Suprapubic skin (tissue), 4 donors: ENCODE measurements around the gene KAT5. TPM values are rescaled to one million over a fixed set of nuclear protein-coding genes. Genes with fewer than 3 reads are reported as not detected.
A peak's percentile ranks its signal among the peaks of the same experiment; 100 is the strongest.

Experiments used
- DNase-seq, 2 donors: peaks; one replicate each; pipeline ENCODE4 v3.0.0-alpha.2; 2019; ENCODE audit warnings: low spot score in 2 of 2
- H3K27ac ChIP-seq: fragments of 200-600 bp; sonication (generic); one replicate; pipeline ENCODE4 v1.5.1; 2019
- H3K27me3 ChIP-seq: fragments of 200-600 bp; sonication (generic); one replicate; pipeline ENCODE4 v1.5.1; 2019
- H3K36me3 ChIP-seq: fragments of 200-600 bp; sonication (generic); one replicate; pipeline ENCODE4 v1.5.1; 2019
- H3K4me1 ChIP-seq: fragments of 200-600 bp; sonication (generic); one replicate; pipeline ENCODE4 v1.5.1; 2019
- H3K4me3 ChIP-seq: fragments of 200-600 bp; sonication (generic); one replicate; pipeline ENCODE4 v1.5.1; 2019; ENCODE audit warnings: mild to moderate bottlenecking
- H3K9me3 ChIP-seq: fragments of 200-600 bp; sonication (generic); one replicate; pipeline ENCODE4 v1.5.1; 2019
- CTCF ChIP-seq, 2 donors: fragments of 200-600 bp in 1 of 2; fragments of 450-650 bp in 1 of 2; sonication (generic) in 1 of 2; IDR thresholded peaks; one replicate each; pipeline ENCODE4 v1.5.1; 2016 to 2019; ENCODE audit warnings: antibody characterized with exemption in 2 of 2, mild to moderate bottlenecking in 1 of 2, moderate library complexity in 1 of 2
- EP300 ChIP-seq: sonication (generic); formaldehyde crosslinking; IDR thresholded peaks from one replicate; pipeline ENCODE4 v1.6.1; 2017; ENCODE audit warnings: antibody characterized with exemption
- POLR2A ChIP-seq, 2 donors: fragments of 450-650 bp; IDR thresholded peaks; one replicate each; pipeline ENCODE4 v1.6.1; 2017; ENCODE audit warnings: antibody characterized with exemption in 2 of 2, mild to moderate bottlenecking in 2 of 2, moderate library complexity in 2 of 2
- POLR2AphosphoS5 ChIP-seq, 3 donors: sonication (generic); formaldehyde crosslinking; IDR thresholded peaks; one replicate each; pipeline ENCODE4 v1.6.1; 2017; ENCODE audit warnings: antibody characterized with exemption in 3 of 3
- WGBS: methylation state at CpG from one replicate; pipeline ENCODE4 v1.1.5; 2018; 5-methylcytosine and 5-hydroxymethylcytosine counted together
- total RNA-seq, 4 donors: library from RNA; depleted of rRNA; stranded (reverse); fragments of >200 nt; gene quantifications; one replicate each; pipeline ENCODE4 v1.1.0, GENCODE V29; 2016

KAT5 gene
- total RNA-seq, 4 donors from 2014 or later = 69.8 to 103 (median 77.5) TPM

DNA sequence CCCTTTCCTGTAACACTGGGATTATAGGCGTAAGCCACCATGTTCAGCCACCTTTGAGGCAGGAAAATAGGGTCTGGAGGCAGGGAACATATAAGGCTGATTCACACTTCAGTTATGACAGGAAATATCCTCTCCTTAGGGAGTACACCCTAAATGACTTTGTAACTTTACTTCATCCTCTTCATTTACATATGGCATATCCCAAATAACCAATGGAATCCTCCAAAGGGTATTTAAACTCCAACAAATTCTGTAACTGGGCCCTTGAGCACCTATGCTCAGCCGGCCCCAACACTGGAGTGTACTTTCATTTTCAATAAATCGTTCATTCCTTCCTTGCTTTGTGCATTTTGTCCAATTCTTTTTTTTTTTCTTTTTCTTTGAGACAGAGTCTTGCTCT lies 1.6 kb upstream of the KAT5 start:
- no peak overlapping the region for H3K4me3 ChIP-seq
- TF ChIP-seq POLR2A (IDR thresholded peaks at IDR 0.05) (no peak), EP300 (no peak), POLR2AphosphoS5 (IDR thresholded peaks at IDR 0.05) (no peak), CTCF (IDR thresholded peaks at IDR 0.05) (no peak)
- no peaks in the 10 kb centered on the region for H3K9me3 ChIP-seq
- WGBS = 72% methylated on average over 3 of the region's 3 CpGs
- no peak for DNase-seq
- peaks cover 22% of the 10 kb centered on the region for H3K36me3 ChIP-seq
- H3K27ac ChIP-seq = no peak overlapping the region
- H3K27me3 ChIP-seq = no peaks in the 10 kb centered on the region
- peaks cover 23% of the 10 kb centered on the region for H3K4me1 ChIP-seq

GRCh38 chr11:65712633-65713076 lies 603 bp downstream of the KAT5 start:
- no peak for DNase-seq
- peaks cover 45% of the 10 kb centered on the region for H3K36me3 ChIP-seq
- H3K4me1 ChIP-seq = peaks cover 19% of the 10 kb centered on the region
- H3K27ac ChIP-seq = peak overlapping the region; percentile 98
- no peak for TF ChIP-seq CTCF (IDR thresholded peaks at IDR 0.05)
- no peak for TF ChIP-seq POLR2AphosphoS5 (IDR thresholded peaks at IDR 0.05)
- TF ChIP-seq EP300 = no peak
- no peak for TF ChIP-seq POLR2A (IDR thresholded peaks at IDR 0.05)
- H3K9me3 ChIP-seq = no peaks in the 10 kb centered on the region
- H3K27me3 ChIP-seq = no peaks in the 10 kb centered on the region
- peak overlapping the region; percentile 67 for H3K4me3 ChIP-seq
- 28% methylated on average over 8 of the region's 11 CpGs for WGBS

DNA sequence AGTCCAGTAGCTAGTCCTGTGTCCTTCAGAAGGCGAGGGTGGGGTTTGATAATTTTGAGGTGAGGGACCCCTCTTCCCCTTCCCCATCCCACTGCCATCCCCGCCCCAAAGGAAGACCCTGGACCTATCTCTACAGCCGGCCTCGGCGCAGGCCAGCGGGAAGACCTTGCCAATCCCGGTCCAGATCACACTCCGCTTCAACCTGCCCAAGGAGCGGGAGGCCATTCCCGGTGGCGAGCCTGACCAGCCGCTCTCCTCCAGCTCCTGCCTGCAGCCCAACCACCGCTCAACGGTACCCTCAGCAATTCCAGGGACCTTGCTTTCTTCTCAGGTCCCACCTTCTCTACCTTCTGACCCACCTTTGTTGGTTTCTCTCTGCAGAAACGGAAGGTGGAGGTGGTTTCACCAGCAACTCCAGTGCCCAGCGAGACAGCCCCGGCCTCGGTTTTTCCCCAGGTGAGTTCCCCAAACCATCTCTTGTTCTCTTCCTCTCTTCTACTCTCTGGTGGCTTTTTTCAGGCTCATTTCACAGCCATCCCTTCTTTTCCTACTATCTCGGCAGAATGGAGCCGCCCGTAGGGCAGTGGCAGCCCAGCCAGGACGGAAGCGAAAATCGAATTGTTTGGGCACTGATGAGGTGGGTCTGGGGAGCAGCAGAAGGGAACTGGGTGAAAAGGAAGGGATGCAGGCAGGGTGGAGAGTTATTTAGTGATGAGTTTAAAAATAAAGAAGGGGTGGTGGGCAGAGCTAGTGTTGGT lies 1.3 kb downstream of the KAT5 start:
- no peak for DNase-seq
- H3K27ac ChIP-seq = no peak overlapping the region
- H3K4me3 ChIP-seq = no peak overlapping the region
- no peaks in the 10 kb centered on the region for H3K9me3 ChIP-seq
- H3K27me3 ChIP-seq = no peaks in the 10 kb centered on the region
- peaks cover 21% of the 10 kb centered on the region for H3K4me1 ChIP-seq
- WGBS = 92% methylated on average over 24 of the region's 24 CpGs
- peaks cover 52% of the 10 kb centered on the region for H3K36me3 ChIP-seq
- TF ChIP-seq POLR2AphosphoS5 (IDR thresholded peaks at IDR 0.05) (no peak), CTCF (IDR thresholded peaks at IDR 0.05) (no peak), EP300 (no peak), POLR2A (IDR thresholded peaks at IDR 0.05) (no peak)

GRCh38 chr11:65714433-65714832 lies 2.4 kb downstream of the KAT5 start:
- no peak overlapping the region for H3K27ac ChIP-seq
- WGBS = 92% methylated on average over 16 of the region's 16 CpGs
- no peak for TF ChIP-seq EP300

DNA sequence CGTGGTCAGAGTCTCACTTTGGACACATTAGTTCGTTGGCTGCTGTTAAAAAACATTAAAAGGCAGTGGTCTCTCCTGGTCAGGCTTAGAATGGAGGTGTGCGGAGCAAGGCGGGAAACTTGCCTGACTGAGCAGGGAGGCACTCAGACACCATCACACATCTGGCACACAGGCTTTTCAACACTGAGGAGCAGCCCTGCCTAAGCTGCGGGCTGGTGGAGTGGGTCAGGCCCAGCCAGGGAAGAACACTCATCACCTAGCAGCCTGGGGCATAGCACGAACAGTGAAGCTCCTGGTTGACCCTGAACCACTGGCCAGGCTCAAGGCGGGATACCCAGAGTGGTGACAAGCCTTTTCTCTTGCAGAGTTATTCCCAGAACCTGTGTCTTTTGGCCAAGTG lies 4.2 kb downstream of the KAT5 start:
- H3K36me3 ChIP-seq = peaks cover 61% of the 10 kb centered on the region
- no peaks in the 10 kb centered on the region for H3K9me3 ChIP-seq
- H3K4me1 ChIP-seq = peaks cover 31% of the 10 kb centered on the region
- peak in 1 of 2 donors; percentile 48 for DNase-seq
- H3K27me3 ChIP-seq = no peaks in the 10 kb centered on the region
- no peak overlapping the region for H3K4me3 ChIP-seq
- no peak overlapping the region for H3K27ac ChIP-seq
- TF ChIP-seq EP300 (no peak), POLR2AphosphoS5 (IDR thresholded peaks at IDR 0.05) (no peak)
- WGBS = 75% methylated on average over 6 of the region's 7 CpGs

More at GRCh38 chr11:65714433-65714832, 2.4 kb downstream of the KAT5 start:
- Histone ChIP-seq H3K27me3 (no peaks in the 10 kb centered on the region), H3K4me3 (no peak overlapping the region), H3K9me3 (no peaks in the 10 kb centered on the region), H3K4me1 (peaks cover 31% of the 10 kb centered on the region), H3K36me3 (peaks cover 61% of the 10 kb centered on the region)
- DNase-seq = peak in 1 of 2 donors; percentile 59

DNA sequence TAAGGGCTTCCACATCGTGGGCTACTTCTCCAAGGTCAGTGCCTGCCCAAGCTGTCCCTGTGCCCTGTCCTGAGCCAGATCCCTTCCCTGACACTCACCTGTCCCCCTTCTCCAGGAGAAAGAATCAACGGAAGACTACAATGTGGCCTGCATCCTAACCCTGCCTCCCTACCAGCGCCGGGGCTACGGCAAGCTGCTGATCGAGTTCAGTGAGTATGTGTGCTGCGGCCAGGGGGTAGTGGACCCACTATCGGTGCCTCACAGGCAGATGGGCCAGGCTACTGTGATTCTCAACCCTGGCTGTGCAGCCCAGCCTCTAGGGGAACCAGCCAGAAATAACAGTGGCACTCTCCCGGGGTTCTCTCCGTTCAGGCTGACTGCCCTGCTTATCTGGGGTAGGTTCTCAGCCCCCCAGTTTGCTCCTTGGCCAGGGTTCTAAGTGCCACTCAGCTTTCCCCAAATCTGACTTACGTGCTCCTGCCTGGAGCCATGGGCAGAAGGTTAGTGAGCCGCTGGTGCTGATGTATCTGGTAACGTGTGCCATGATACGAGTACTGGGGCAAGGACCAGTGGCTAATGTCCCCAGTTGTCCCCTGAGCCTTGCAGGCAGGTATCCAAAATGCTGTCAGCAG lies 4.8 kb downstream of the KAT5 start:
- H3K4me3 ChIP-seq = no peak overlapping the region
- peaks cover 61% of the 10 kb centered on the region for H3K36me3 ChIP-seq
- H3K4me1 ChIP-seq = peaks cover 31% of the 10 kb centered on the region
- no peaks in the 10 kb centered on the region for H3K27me3 ChIP-seq
- DNase-seq = peak in 1 of 2 donors; percentile 43
- H3K9me3 ChIP-seq = no peaks in the 10 kb centered on the region
- WGBS = 89% methylated on average over 12 of the region's 14 CpGs
- no peak overlapping the region for H3K27ac ChIP-seq
- TF ChIP-seq POLR2AphosphoS5 (IDR thresholded peaks at IDR 0.05) = no peak
- TF ChIP-seq EP300 = no peak
- no peak for TF ChIP-seq POLR2A (IDR thresholded peaks at IDR 0.05)
- no peak for TF ChIP-seq CTCF (IDR thresholded peaks at IDR 0.05)
